Measurements from ENCODE around the gene HAUS3. TPM values are rescaled to one million over a fixed set of nuclear protein-coding genes. Genes with fewer than 3 reads are reported as not detected.

HAUS3 gene
- total RNA-seq, 1 experiment from 2014 or later, result 9.5 TPM

DNA sequence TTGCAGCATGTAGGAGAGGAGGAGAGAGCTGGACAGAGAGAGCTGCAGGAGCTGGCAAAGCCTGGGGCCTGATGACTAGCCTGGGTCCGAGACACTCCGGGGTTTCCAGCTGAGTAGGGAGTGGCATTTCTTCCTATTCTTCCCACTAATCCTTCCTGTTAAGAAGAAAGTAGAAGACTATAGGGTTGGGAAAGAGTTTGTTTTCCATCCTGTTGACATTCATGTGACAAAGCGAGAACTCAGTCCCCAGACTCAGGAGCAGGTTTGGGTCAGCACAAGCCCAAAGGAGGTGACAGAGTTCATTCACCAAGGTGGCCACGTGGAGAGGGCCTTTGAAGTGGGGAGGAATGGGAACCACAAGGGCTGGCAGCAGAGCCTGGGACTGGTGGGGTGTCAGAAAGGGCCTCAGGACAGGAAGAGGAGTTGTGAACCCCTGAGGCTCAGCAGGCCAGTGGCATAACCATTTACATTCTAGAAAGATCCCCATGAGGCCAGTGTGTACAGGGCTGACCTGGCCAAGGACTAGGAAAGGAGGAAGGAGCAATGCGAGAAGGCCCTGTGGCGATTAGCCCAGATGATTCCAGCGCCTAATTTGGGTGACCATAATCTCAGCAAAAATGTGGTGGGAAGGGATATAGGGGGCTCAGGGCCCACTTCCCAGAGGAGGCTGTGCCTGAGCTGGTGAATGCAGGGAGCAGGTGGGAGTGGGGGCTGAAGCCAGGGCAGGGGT lies 3.3 kb upstream of the HAUS3 start:
- ATAC-seq (no peak), DNase-seq (no peak)
- Histone ChIP-seq H3K4me3 (ENCODE audit: low read length) (no peak overlapping the region), H3K79me2 (ENCODE audit: low read length) (peaks cover 16% of the 10 kb centered on the region), H3K9me2 (replicated peaks; ENCODE audit: low read length) (no peaks in the 10 kb centered on the region), H3K4me1 (ENCODE audit: insufficient read depth, low read length) (peaks cover 5% of the 10 kb centered on the region; the same call in 1 of the 2 replicates), H3K9me3 (ENCODE audit: low read length) (no peaks in the 10 kb centered on the region), H3K36me3 (ENCODE audit: low read depth, low read length) (no peaks in the 10 kb centered on the region), H3K27ac (ENCODE audit: low read length) (no peak overlapping the region), H3K9ac (ENCODE audit: low read length) (no peak overlapping the region), H4K20me1 (ENCODE audit: low read length) (peaks cover 11% of the 10 kb centered on the region), H3K27me3 (ENCODE audit: low read length) (no peaks in the 10 kb centered on the region), H2AFZ (ENCODE audit: low read length) (no peak overlapping the region), H3K4me2 (ENCODE audit: low read length) (no peak overlapping the region), H3F3A (ENCODE audit: low read length, unreplicated experiment) (no peaks in the 10 kb centered on the region)
- ChIA-PET CTCF (no interaction called here), POLR2A (ENCODE audit: unreplicated experiment) (no interaction called here)
- TF ChIP-seq EZH2 (IDR thresholded peaks at IDR 0.05; ENCODE audit: low read length, unreplicated experiment) (no peak), EZH2phosphoT487 (IDR thresholded peaks at IDR 0.05; ENCODE audit: borderline replicate concordance, low read length) (no peak)
- TF ChIP-seq, protein P1, sequence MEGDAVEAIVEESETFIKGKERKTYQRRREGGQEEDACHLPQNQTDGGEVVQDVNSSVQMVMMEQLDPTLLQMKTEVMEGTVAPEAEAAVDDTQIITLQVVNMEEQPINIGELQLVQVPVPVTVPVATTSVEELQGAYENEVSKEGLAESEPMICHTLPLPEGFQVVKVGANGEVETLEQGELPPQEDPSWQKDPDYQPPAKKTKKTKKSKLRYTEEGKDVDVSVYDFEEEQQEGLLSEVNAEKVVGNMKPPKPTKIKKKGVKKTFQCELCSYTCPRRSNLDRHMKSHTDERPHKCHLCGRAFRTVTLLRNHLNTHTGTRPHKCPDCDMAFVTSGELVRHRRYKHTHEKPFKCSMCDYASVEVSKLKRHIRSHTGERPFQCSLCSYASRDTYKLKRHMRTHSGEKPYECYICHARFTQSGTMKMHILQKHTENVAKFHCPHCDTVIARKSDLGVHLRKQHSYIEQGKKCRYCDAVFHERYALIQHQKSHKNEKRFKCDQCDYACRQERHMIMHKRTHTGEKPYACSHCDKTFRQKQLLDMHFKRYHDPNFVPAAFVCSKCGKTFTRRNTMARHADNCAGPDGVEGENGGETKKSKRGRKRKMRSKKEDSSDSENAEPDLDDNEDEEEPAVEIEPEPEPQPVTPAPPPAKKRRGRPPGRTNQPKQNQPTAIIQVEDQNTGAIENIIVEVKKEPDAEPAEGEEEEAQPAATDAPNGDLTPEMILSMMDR (conservative IDR thresholded peaks at IDR 0.05; ENCODE audit: low read depth, low read length), result no peak
- BruUV-seq (replicated peaks), result no TSS peak
- intact Hi-C loops (cut with micrococcal nuclease), result no loop called here

DNA sequence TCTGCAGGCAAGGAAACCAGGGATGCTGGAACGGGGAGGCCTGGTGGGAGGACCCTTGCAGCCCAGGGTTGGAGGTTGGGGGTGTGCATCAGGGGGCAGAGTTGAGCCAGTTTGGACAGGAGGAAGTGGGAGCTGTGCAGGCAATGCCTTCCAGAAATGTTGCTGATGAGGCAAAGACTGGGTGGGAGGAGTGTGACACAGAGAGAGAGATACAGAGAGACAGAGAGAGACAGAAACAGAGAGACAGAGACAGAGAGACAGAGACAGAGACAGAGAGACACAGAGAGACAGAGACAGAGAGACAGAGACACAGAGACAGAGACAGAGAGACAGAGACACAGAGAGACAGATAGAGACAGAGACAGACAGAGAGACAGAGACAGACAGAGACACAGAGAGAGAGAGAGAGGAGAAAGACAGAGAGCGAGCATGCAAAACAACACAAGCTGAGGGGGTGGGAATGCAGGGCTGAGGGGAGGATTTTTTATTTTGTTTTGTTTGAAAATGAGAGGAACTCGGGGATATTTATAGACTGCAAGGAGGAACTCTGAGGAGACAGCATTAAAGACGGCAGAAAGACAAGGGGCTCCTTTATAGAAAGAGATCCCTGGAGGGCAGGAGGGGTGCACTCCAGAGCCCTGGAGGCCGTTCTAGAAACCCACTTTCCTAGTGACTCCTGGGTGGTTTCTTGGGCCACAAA lies 1.9 kb upstream of the HAUS3 start:
- Histone ChIP-seq H3K4me1 (ENCODE audit: insufficient read depth, low read length) (peaks cover 16% of the 10 kb centered on the region; the same call in 1 of the 2 replicates), H3K9me3 (ENCODE audit: low read length) (no peaks in the 10 kb centered on the region), H3K27me3 (ENCODE audit: low read length) (no peaks in the 10 kb centered on the region), H2AFZ (ENCODE audit: low read length) (no peak overlapping the region), H3K4me3 (ENCODE audit: low read length) (no peak overlapping the region), H3K4me2 (ENCODE audit: low read length) (no peak overlapping the region), H3K9ac (ENCODE audit: low read length) (no peak overlapping the region), H3F3A (ENCODE audit: low read length, unreplicated experiment) (no peaks in the 10 kb centered on the region), H3K9me2 (replicated peaks; ENCODE audit: low read length) (no peaks in the 10 kb centered on the region), H3K27ac (ENCODE audit: low read length) (no peak overlapping the region), H3K36me3 (ENCODE audit: low read depth, low read length) (no peaks in the 10 kb centered on the region), H3K79me2 (ENCODE audit: low read length) (peaks cover 30% of the 10 kb centered on the region), H4K20me1 (ENCODE audit: low read length) (peaks cover 16% of the 10 kb centered on the region)
- ATAC-seq, result no peak
- CTCF ChIA-PET, result interaction anchor here (0.5 kb wide), 1 partner anchor 365 kb away, joined by 4 read pairs; no protein-coding TSS in a partner anchor
- intact Hi-C loops (cut with micrococcal nuclease), result no loop called here
- POLR2A ChIA-PET (ENCODE audit: unreplicated experiment), result no interaction called here
- no peak for DNase-seq
- BruUV-seq (replicated peaks), result no TSS peak
- TF ChIP-seq EZH2phosphoT487 (IDR thresholded peaks at IDR 0.05; ENCODE audit: borderline replicate concordance, low read length), result no peak
- TF ChIP-seq, protein P1 (conservative IDR thresholded peaks at IDR 0.05; ENCODE audit: low read depth, low read length), result peak; percentile 24; the same call in 1 of the 2 replicates
- no peak for TF ChIP-seq EZH2 (IDR thresholded peaks at IDR 0.05; ENCODE audit: low read length, unreplicated experiment)
